Left cardiac atrium (tissue), 4 donors: ENCODE results near the gene ARHGEF12. TPM values are rescaled to one million over a fixed set of nuclear protein-coding genes. Genes with fewer than 3 reads are reported as not detected.
"Not testable (repeated sequence)": the region's sequence is repeated elsewhere in the genome, so short reads cannot be mapped to it uniquely, and the experiment has no call there.

Experiments used
- ATAC-seq, 2 donors: fragments of 200-7000 bp; cut with Tn5 transposase; one replicate each; pipeline ENCODE4 v1.9.1; 2020; ENCODE audit warnings: mild to moderate bottlenecking in 2 of 2, moderate library complexity in 2 of 2
- DNase-seq: peaks from one replicate; pipeline ENCODE4 v3.0.0-alpha.2; 2020
- intact Hi-C, 2 donors: fragments of 100-400 bp; cut with DNase I; formaldehyde crosslinking; loops; one replicate each; pipeline versions ENCODE4 v1.14.1 to v1.15.1; 2022 to 2023
- total RNA-seq, 2 donors: library from RNA; stranded (reverse); fragmentation: NEBNext Ultra II Directional; extraction: Animal tissue kit (Norgen Biotek cat#: 25700); gene quantifications; one replicate each; pipeline ENCODE4 v1.2.1, GENCODE V29; 2021
- donor health status: DM: no; HTN: yes; CAD: no.
- donor health status: DM: no; HTN: yes; CAD: no; lungs with severe emphysema.
- donor health status: DM: yes; HTN: yes; CAD: no.
- donor health status: Dilated cardiomyopathy.

Gene ARHGEF12
- total RNA-seq, 2 donors from 2014 or later, result 76.4 to 92.3 TPM

GRCh38 chr11:120501976-120502755, 166.0 kb downstream of the ARHGEF12 start:
- ATAC-seq, result no peak
- no peak for DNase-seq
- intact Hi-C loops, result no loop called here

- intact Hi-C loops, ATAC-seq, DNase-seq: not testable (repeated sequence)
These were observed 167.3 kb downstream of the ARHGEF12 start for GRCh38 chr11:120503529-120503928.

- intact Hi-C loops, result no loop called here
- ATAC-seq (no peak), DNase-seq (no peak)
These were observed 169.7 kb downstream of the ARHGEF12 start for GRCh38 chr11:120505801-120506425.

- DNase-seq, result no peak
- ATAC-seq, result no peak
- intact Hi-C loops, result loop anchor here (5.0 to 10.0 kb wide), 4 partner anchors 173 to 605 kb away; no protein-coding TSS in a partner anchor
These were observed 173.3 kb downstream of the ARHGEF12 start for GRCh38 chr11:120509346-120510053.

GRCh38 chr11:120510406-120511115, 174.3 kb downstream of the ARHGEF12 start:
- ATAC-seq (no peak), DNase-seq (no peak)
- intact Hi-C loops, result loop anchor here (1.0 to 10.0 kb wide), 6 partner anchors 172 to 604 kb away; no protein-coding TSS in a partner anchor

- intact Hi-C loops, result loop anchor here (1.0 to 10.0 kb wide), 6 partner anchors 171 to 604 kb away; no protein-coding TSS in a partner anchor
- peak; percentile 88 for DNase-seq
- ATAC-seq, result peak; percentile 86 to 88
These were observed 175.1 kb downstream of the ARHGEF12 start, which contains the start of gene GRIK4 for GRCh38 chr11:120511116-120511819. Gene GRIK4, plus strand, starts transcription at chr11:120511748. Its CDS starts 148,571 bp downstream, at chr11:120660319.

GRCh38 chr11:120511820-120512738, 175.9 kb downstream of the ARHGEF12 start:
- intact Hi-C loops, result loop anchor here (1.0 to 10.0 kb wide), 6 partner anchors 170 to 603 kb away; no protein-coding TSS in a partner anchor
- no peak for ATAC-seq
- DNase-seq, result no peak

- DNase-seq (no peak), ATAC-seq (no peak)
- intact Hi-C loops, result loop anchor here (5.0 to 10.0 kb wide), 4 partner anchors 169 to 602 kb away; no protein-coding TSS in a partner anchor
These were observed 176.7 kb downstream of the ARHGEF12 start for GRCh38 chr11:120512739-120513435.

GRCh38 chr11:120513436-120514315, 177.5 kb downstream of the ARHGEF12 start:
- ATAC-seq, result no peak
- no peak for DNase-seq
- intact Hi-C loops, result loop anchor here (5.0 to 10.0 kb wide), 4 partner anchors 169 to 601 kb away; no protein-coding TSS in a partner anchor

- DNase-seq (no peak), ATAC-seq (no peak)
- intact Hi-C loops, result loop anchor here (5.0 to 10.0 kb wide), 4 partner anchors 168 to 600 kb away; no protein-coding TSS in a partner anchor
These were observed 178.4 kb downstream of the ARHGEF12 start for GRCh38 chr11:120514541-120515121.

- intact Hi-C loops, result loop anchor here in 1 of 2 donors (10.0 kb wide), 1 partner anchor 600 kb away; no protein-coding TSS in a partner anchor
- ATAC-seq (no peak), DNase-seq (no peak)
These were observed 179.0 kb downstream of the ARHGEF12 start for GRCh38 chr11:120515186-120515723.

- DNase-seq (no peak), ATAC-seq (peak; percentile 71 to 77)
- intact Hi-C loops, result loop anchor here in 1 of 2 donors (10.0 kb wide), 1 partner anchor 598 kb away; no protein-coding TSS in a partner anchor
These were observed 180.5 kb downstream of the ARHGEF12 start for GRCh38 chr11:120516461-120517389.

GRCh38 chr11:120517390-120517761, 181.2 kb downstream of the ARHGEF12 start:
- ATAC-seq (peak; percentile 80 to 84), DNase-seq (no peak)
- intact Hi-C loops, result loop anchor here in 1 of 2 donors (10.0 kb wide), 1 partner anchor 597 kb away; no protein-coding TSS in a partner anchor
